ENCODE measurements around the gene UNC50. TPM values are rescaled to one million over a fixed set of nuclear protein-coding genes. Genes with fewer than 3 reads are reported as not detected.

The UNC50 gene
- total and polyA plus RNA-seq, 2 donors (not counting 1 experiment from before 2014, with no cell fraction given), result 27.2 to 38.8 TPM

- POLR2A ChIA-PET, result no interaction called here
- H3K79me2 ChIP-seq (ENCODE audit: control insufficient read depth, insufficient read depth, low read length), result no peaks in the 10 kb centered on the region
- H3K27ac ChIP-seq (ENCODE audit: low read length in 2 of 2), result no peak overlapping the region
- Mint-ChIP-seq H3K4me1 (peaks cover 10% of the 10 kb centered on the region), H3K27me3 (no peaks in the 10 kb centered on the region), H3K4me3 (no peak overlapping the region), H3K9me3 (ENCODE audit: insufficient read depth) (no peaks in the 10 kb centered on the region), H3K27ac (no peak overlapping the region)
- no peaks in the 10 kb centered on the region for H4K20me1 ChIP-seq (ENCODE audit: control insufficient read depth, insufficient read depth, low read length, poor library complexity, severe bottlenecking)
- DNase-seq (no peak), ATAC-seq (ENCODE audit: low read depth) (no peak)
- no peak overlapping the region for H2AFZ ChIP-seq (ENCODE audit: insufficient read depth, low read depth, low read length, poor library complexity, severe bottlenecking)
- WGBS (ENCODE audit: insufficient coverage), result 94% methylated on average over 6 of the region's 9 CpGs
- intact Hi-C loops (cut with micrococcal nuclease), result no loop called here
- peaks cover 5 to 7% of the 10 kb centered on the region in 2 donors for H3K4me1 ChIP-seq (ENCODE audit: control insufficient read depth in 2 of 2, insufficient read depth in 2 of 2, low read length in 2 of 2)
- no peak overlapping the region for H3K9ac ChIP-seq (ENCODE audit: low read length)
- no peaks in the 10 kb centered on the region for H3K27me3 ChIP-seq (replicated peaks in 1 of 4; ENCODE audit: control extremely low read depth in 1 of 4, control insufficient read depth in 3 of 4, insufficient read depth in 4 of 4, low read length in 3 of 4)
- peaks cover 3 to 22% of the 10 kb centered on the region in 2 experiments for H3K36me3 ChIP-seq (replicated peaks in 1 of 2; ENCODE audit: control extremely low read depth in 1 of 2, control insufficient read depth in 1 of 2, extremely low read depth in 1 of 2, insufficient read depth in 2 of 2, low read length in 1 of 2)
- H3K4me3 ChIP-seq (ENCODE audit: control extremely low read depth in 1 of 5, extremely low read depth in 1 of 5, insufficient read depth in 1 of 5, low read depth in 2 of 5, low read length in 4 of 5), result no peak overlapping the region
- CTCF ChIA-PET, result interaction anchor here (1.3 kb wide), 1 partner anchor 15 kb away, joined by 3 read pairs; no protein-coding TSS in a partner anchor
- H3K4me2 ChIP-seq (replicated peaks; ENCODE audit: low read depth, low read length, poor library complexity, severe bottlenecking), result no peak overlapping the region
- H3K9me3 ChIP-seq (ENCODE audit: control extremely low read depth in 1 of 3, control insufficient read depth in 2 of 3, insufficient read depth in 1 of 3, low read length in 2 of 3), result no peaks in the 10 kb centered on the region
- no peak for TF ChIP-seq CTCF (IDR thresholded peaks at IDR 0.05)
- TF ChIP-seq EZH2 (IDR thresholded peaks at IDR 0.05; ENCODE audit: borderline replicate concordance, insufficient read depth, low read depth, low read length, poor library complexity, severe bottlenecking), result no peak
Observed at GRCh38 chr2:98634406-98635092, 26.2 kb downstream of the UNC50 start.

GRCh38 chr2:98637401-98638147, 29.2 kb downstream of the UNC50 start:
- ATAC-seq (ENCODE audit: low read depth), result peak; percentile 47
- H3K9me3 Mint-ChIP-seq (ENCODE audit: insufficient read depth), result no peaks in the 10 kb centered on the region
- H3K27me3 Mint-ChIP-seq, result no peaks in the 10 kb centered on the region
- TF ChIP-seq EZH2 (IDR thresholded peaks at IDR 0.05; ENCODE audit: borderline replicate concordance, insufficient read depth, low read depth, low read length, poor library complexity, severe bottlenecking), result no peak
- TF ChIP-seq CTCF (IDR thresholded peaks at IDR 0.05), result no peak
- peak overlapping the region; percentile 27 for H3K9ac ChIP-seq (ENCODE audit: low read length)
- peaks cover 3 to 20% of the 10 kb centered on the region in 2 experiments for H3K36me3 ChIP-seq (replicated peaks in 1 of 2; ENCODE audit: control extremely low read depth in 1 of 2, control insufficient read depth in 1 of 2, extremely low read depth in 1 of 2, insufficient read depth in 2 of 2, low read length in 1 of 2)
- H2AFZ ChIP-seq (ENCODE audit: insufficient read depth, low read depth, low read length, poor library complexity, severe bottlenecking), result peak overlapping the region; percentile 46
- peak overlapping the region; percentile 50 for H3K4me2 ChIP-seq (replicated peaks; ENCODE audit: low read depth, low read length, poor library complexity, severe bottlenecking)
- H3K9me3 ChIP-seq (ENCODE audit: control extremely low read depth in 1 of 3, control insufficient read depth in 2 of 3, insufficient read depth in 1 of 3, low read length in 2 of 3), result no peaks in the 10 kb centered on the region
- H3K27me3 ChIP-seq (replicated peaks in 1 of 4; ENCODE audit: control extremely low read depth in 1 of 4, control insufficient read depth in 3 of 4, insufficient read depth in 4 of 4, low read length in 3 of 4), result no peaks in the 10 kb centered on the region
- no peaks in the 10 kb centered on the region for H3K79me2 ChIP-seq (ENCODE audit: control insufficient read depth, insufficient read depth, low read length)
- POLR2A ChIA-PET, result no interaction called here
- H3K27ac ChIP-seq (ENCODE audit: low read length in 2 of 2), result peak overlapping the region in 1 of 2 donors; percentile 83
- WGBS (ENCODE audit: insufficient coverage), result 65% methylated on average over 8 of the region's 10 CpGs
- peaks cover 10% of the 10 kb centered on the region for H3K4me1 Mint-ChIP-seq
- H3K27ac Mint-ChIP-seq, result peak overlapping the region; percentile 94
- CTCF ChIA-PET, result interaction anchor here (1.0 to 4.9 kb wide), 2 partner anchors 11 to 200 kb away, joined by 3 to 26 read pairs; no protein-coding TSS in a partner anchor
- H3K4me3 ChIP-seq (ENCODE audit: control extremely low read depth in 1 of 5, extremely low read depth in 1 of 5, insufficient read depth in 1 of 5, low read depth in 2 of 5, low read length in 4 of 5), result no peak overlapping the region
- no peaks in the 10 kb centered on the region for H4K20me1 ChIP-seq (ENCODE audit: control insufficient read depth, insufficient read depth, low read length, poor library complexity, severe bottlenecking)
- H3K4me1 ChIP-seq (ENCODE audit: control insufficient read depth in 2 of 2, insufficient read depth in 2 of 2, low read length in 2 of 2), result peaks cover 5 to 7% of the 10 kb centered on the region in 2 donors
- peak overlapping the region; percentile 85 for H3K4me3 Mint-ChIP-seq
- DNase-seq, result peak; percentile 31
- intact Hi-C loops (cut with micrococcal nuclease), result no loop called here

Data from B cell (primary cell).